HG02610 (cell line): ENCODE data around the gene TNP2.
A peak's percentile ranks its signal among the peaks of the same experiment; 100 is the strongest.

ENCODE experiments used
- ATAC-seq: cut with Tn5 transposase; IDR thresholded peaks from one replicate; pipeline ENCODE4 v1.9.1; 2021; ENCODE audit warnings: mild to moderate bottlenecking, moderate library complexity; ENCODE audit not compliant: unreplicated experiment

TNP2 gene

GRCh38 chr16:11268921-11269375, at the start of gene TNP2:
Gene TNP2, minus strand, starts transcription at chr16:11269325. Its CDS starts 63 bp downstream, at chr16:11269262.
- no peak for ATAC-seq

DNA sequence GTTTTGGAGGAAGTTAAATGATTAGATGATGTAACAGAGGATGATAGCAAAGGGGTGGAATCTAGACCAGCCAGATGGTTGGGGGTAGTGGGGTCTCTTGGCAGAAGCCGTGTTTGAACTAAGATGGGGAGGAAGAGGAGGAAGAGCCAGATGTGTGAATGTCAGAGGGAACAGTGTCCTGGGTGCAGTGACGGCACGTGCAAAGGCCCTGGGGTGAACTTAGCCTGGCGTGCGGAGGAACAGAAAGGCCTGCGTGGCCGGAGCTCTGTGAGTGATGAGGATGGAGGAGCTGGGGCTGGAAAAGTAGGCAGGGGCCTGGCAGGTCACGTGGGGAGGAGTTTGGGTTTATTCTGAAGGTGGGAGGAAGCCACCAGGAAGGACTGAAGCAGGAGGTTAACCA, 49.7 kb upstream of the TNP2 start:
- ATAC-seq, result no peak

DNA sequence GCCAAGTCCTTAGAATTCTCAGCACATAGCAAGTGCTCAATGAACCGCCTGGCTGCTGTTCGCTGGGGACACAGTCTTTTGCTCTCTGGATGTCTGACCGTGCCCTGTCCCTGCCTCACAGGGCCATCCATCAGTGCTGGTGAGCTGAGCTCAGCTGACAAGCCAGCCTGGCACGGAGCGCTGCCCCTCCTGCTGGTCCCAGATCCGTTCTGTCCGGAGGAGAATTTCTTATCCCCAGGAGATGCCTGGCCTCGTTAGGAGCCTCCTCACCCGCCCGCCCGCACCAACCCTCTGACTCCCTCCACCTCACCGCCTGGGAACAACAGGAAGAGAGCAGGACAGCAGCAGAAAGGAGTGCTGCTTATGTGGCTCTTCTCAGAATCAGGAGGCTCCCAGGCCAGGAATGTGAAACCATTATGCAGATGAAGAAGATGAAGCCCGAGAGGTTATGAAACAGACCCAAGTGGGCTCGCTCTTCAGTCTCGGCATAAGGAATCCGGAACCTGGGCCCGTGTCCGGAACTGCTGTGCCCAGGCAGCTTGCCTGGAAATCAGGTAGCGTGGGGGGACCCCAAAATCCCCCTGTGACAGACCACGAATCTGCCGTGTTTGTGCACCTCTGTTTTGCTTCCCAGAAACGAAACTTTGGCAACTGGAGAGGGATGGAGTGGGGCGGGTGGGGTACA, 47.3 kb upstream of the TNP2 start:
- ATAC-seq, result no peak

- ATAC-seq, result no peak
These were observed 46.4 kb upstream of the TNP2 start for GRCh38 chr16:11315510-11315909.

DNA sequence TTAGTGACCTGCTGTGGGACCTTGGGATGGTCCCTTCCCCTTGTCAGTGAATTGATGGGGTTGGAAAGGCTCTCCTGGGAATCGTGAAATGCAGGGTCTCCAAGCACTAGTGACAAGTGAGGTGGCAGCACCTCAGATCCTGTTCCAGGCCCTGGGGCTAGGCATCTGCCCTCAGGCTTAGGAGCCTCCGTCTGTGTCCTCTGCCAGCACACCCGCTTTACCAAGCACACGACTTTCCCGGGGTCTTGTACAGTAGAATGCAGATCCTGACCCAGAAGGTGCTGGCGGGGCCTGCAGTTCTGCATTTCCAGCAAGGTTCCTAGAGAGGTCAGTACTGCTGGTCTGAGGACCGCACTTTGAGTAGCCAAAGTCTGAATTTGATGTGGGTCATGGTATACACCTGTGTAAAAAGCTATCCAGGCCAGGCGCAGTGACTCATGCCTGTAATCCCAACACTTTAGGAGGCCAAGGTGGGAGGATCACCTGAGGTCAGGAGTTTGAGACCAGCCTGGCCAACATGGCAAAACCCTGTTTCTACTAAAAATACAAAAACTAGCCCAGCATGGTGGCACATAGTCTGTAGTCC, 45.3 kb upstream of the TNP2 start:
- no peak for ATAC-seq

DNA sequence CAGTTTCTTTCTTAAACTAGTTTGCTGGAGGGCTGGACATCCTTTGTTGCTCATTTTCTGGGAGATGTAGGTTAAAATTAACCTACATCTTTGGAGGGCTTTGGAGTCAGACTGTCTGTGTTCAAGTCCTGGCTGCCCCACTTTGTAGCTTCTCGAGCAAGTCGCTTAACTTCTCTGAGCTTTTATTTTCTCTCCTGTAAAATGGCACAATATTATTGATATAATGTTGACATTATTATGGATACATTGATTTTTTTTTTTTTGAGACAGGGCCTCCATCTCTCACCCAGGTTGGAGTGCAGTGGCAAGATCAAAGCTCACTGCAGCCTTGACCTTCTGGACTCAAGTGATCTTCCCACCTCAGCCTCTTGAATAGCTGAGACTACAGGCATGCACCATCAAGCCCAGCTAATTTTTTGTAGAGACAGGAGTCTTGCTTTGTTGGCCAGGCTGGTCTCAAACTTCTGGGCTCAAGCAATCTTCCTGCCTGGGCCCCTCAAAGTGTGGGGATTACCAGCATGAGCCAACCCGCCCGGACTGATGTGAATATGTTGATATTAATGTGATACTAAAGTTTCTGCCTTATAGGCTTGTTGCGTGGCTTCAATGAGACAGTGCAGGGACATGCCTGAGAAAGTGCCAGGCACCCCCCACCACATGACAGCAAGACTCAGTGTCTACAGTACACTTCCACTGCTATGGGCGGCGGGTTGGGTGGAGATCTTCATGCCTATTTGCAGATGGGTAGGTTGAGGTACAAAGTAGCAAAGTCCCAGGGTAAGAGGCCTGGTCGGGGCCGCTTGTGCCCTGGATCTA, 44.6 kb upstream of the TNP2 start:
- no peak for ATAC-seq

DNA sequence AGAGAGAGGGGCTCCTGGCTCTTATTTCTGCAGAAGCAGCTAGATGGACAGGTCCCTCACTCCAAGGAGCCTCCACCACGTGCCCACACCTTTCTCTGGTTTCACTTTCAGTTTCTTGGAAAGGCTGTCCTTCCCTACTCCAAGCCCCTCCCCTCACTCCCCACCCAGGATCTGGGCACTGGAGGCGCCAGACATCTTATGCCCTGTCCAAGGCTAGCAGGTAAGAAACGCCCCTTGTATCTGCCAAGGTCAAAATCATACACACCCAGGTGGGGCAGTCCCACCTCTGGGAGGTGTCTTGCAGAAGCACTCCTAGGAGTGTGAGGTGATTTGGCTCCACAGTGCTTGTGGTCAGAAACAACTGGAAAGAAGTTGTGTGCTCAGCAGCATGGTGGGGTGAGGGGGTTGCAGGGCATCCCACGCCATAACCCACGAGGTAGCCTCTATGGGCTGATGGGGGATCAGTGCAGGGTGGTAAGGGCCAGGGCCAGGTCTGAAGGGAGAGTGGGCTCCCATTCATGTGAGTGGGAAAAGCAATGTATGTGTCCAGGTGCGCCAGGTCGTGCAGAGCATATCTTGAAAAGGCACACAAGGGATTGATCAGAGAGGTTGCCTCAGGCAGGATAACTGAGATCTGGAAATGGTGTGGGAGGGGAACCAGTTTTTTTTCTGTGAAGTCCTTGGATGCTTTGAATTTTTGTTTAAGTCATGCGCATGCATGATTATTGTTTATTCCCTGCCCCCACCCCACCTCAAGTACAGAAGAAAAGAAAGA, 43.8 kb upstream of the TNP2 start:
- no peak for ATAC-seq

- peak; percentile 41 for ATAC-seq
These were observed 42.0 kb upstream of the TNP2 start for GRCh38 chr16:11310997-11311561.

DNA sequence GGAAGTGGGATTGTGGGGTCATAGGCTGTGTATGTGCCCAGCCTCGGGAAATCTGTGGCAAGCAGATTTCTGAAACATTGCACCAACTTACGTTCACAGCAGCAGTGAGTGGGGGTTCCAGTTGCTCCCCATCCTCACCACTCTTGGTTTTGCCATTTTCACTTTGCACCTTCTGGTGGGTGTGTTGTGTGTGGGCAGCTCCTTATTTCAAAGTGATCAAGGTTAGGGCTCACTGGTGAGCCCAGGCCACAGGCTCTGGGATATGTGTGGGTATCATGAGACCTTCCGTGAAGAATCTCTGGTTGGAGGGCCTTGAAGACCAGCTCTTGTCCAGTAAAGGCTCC, 41.5 kb upstream of the TNP2 start:
- ATAC-seq, result no peak

GRCh38 chr16:11309895-11310633, 40.9 kb upstream of the TNP2 start:
- no peak for ATAC-seq

DNA sequence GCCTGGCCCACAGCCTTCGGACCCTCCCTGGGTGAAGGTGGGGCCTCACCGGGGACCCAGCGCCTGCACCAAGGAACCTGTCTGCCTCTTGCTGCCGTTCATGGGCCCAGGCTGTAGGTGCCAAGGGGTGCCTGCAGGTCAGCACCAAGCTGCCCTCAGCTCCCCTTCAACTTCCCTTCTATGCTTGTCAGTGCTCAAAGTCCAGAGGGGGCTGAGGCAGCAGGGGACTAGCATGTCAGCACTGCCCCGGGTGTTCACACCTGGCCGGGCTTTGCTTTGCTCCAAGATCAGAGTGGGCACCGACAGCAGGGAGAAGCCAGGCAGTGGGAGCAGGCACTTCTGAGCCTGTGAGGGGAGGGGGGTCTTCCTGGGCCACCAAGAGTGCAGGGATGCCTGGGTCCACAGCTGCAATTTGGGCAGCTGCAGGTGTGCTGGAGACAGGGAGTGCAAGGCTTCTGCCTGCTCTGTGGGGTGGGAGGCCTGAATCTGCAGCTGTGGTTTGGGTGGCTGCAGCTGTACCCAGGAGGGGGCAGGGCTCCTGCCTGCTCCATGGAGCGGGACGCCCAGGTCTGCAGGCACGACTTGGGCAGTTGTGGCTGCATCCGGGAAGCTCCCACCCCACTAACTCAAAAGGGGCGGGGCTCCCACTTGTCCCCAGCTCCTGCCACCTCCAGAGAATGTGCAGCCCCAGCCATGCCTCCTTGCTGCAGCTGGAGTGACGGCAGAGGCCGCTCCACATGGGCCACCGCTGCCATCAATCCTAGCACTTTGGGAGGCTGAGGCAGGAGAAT, 39.6 kb upstream of the TNP2 start:
- ATAC-seq, result peak; percentile 26

DNA sequence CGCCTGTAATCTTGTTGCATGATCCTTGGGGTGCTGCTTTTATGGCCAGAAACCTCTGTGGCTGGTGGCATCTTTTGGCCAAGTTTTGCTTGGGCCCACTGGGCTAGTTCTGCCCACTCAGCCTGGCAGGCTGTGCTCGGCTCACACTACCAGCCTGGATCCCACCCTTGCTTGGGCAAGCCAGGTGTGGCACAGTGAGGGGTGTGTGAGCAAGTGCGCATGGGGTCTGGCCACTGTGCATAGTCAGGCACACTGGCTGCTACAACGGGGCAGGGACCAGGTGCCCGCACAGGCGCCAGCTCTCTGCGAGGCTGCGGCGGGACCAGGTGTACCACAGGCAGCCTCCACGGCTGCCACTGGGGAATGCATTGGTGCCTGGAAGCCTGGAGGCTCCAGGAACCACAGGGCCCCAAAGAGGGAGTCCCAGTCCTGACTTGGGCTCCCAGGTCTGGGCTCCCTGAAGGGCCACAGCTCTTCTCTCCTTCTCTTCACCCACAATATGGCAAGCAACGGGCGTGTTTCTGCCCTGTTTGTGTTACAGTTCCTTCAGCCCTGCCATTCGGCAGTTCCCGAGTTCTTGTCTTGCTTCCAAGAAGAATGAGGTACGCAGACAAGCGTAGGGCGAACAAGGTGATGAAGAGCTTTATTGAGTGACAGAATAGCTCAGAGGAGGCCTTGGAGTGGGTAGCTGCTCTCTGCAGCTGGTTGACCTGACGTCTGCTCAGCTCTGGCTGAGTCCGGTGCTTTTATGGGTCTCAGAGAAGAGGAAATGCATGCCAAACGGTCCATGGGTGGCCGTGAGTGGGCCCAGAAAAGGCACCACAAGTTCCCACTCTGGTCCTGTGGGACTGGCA, 38.7 kb upstream of the TNP2 start:
- no peak for ATAC-seq

DNA sequence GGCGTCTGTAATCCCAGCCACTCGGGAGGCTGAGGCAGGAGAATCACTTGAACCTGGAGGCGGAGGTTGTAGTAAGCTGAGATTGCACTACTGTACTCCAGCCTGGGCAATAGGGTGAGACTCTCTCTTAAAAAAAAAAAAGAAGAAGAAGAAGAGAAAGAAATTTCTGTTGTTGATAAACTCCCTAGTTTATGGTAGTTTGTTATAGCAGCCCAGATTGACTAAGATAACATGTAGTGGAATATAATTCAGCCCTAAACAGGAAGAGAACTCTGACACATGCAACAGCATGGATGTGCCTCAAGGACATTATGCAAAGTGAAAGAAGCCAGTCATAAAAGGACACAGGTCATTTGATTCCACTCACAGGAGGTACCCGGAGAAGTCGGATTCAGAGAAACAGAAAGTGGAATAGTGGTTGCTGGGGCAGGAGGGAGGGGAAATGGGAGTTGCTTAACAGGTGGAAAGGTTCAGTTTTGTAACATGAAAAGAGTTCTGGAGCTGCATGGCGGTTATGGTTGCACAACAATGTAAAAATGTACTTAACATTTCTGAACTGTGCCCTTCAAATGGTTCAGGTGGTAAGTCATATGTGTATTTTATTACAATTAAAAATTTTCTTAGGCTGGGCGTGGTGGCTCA, 38.0 kb upstream of the TNP2 start:
- ATAC-seq, result no peak

DNA sequence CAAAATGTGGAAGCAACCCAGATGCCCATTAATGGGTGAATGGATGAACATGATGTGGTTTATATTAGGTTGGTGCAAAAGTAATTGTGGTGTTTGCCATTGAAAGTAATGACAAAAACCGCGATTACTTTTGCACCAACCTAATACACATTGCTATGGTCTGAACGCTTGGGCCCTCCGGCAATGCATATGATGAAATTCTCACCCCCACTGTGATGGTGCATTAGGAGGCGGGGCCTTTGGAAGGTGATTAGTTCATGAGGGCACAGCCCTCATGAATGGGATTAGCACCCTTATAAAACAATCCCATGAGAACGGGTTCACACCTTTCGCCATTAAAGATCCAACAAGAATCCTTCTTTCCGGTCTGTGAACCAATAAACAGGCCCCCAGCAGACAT, 37.3 kb upstream of the TNP2 start:
- ATAC-seq, result no peak

- ATAC-seq, result no peak
These were observed 34.4 kb upstream of the TNP2 start for GRCh38 chr16:11303405-11304138.

- ATAC-seq, result no peak
These were observed 33.9 kb upstream of the TNP2 start for GRCh38 chr16:11302977-11303376.
